Measurements from ENCODE around the gene GTF2A1L.

The GTF2A1L gene

DNA sequence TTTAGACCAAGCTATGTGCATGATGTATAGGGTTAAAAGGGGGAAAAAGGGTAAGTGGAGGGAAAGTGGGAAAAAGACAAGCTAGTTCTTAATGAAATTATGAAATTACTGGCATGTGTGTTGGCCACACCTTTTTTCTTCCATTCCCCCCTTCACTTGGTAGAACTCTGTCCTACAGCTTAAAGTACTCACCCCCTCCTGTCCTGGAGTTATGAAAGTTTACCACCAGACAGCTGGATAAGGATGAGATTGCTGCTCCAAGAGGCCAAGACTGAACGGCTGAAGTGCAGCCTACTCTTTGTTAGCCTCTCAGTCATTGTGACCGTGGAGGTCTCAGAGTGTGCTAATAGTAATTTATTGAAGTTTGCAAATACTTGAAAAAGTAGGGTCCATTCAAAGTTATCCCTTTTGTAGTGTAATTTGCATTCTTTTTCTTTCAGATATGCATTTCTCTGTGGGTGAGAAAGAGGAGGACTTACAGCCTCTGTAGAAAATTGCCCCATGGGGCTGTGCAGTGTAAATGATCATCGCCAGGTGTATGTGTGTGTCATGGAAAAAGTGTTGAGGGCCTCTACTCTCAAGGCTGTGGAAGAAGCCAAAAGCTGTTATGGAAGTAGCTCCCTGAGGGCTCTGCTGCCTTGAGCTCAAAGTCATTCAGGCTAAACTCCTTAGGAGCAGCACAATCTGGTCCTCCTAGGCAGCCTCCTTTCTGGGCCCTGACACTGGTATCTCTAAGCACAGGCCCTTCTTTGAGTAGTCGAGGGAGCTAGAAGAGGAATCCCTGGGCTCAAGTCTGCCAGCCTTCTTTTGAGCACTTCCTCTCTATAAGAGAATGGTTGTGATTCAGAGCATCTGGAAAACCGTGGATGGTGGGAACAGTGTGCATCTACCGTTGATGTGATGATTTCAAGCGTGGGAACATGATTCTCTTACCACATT lies 91.7 kb downstream of the GTF2A1L start:
- DNase-seq, result no peak

DNA sequence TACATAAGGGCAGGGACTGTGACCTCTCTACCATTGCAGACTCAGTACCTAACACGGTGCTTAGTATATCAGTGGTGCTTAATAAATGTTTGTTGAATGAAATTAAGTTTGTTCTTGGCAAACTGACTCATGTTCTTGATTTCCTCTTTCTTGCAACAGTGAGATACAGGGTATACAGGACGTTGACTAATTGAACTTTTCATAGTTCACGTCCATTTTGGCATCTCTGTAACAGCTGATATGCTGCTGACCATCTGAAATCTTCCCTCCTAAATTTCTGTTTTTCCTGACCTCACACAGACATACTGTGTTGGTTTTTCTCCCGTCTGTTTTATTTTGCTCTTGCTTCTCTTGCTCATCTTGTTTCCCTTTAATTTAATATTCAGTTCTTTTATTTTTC lies 93.7 kb downstream of the GTF2A1L start:
- no peak for DNase-seq

DNA sequence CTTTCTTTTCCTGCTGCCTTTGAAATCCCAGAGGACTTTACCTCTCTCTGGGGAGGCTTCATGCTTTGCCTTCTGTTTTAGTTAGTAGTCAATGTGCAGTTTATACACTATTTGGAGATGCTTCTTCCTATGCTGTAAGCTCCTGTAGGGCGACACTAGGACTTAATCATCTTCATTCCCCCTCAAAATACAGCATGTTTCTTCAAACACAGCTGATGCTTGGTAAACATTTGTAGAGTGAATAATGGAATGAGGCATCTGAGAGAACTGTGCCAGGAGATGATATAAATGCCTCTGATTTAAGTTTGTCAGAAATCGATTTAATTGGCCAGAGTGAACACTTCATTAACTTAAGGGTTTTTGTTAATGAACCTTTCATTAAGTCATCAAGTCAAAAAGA lies 94.5 kb downstream of the GTF2A1L start:
- DNase-seq, result no peak

DNA sequence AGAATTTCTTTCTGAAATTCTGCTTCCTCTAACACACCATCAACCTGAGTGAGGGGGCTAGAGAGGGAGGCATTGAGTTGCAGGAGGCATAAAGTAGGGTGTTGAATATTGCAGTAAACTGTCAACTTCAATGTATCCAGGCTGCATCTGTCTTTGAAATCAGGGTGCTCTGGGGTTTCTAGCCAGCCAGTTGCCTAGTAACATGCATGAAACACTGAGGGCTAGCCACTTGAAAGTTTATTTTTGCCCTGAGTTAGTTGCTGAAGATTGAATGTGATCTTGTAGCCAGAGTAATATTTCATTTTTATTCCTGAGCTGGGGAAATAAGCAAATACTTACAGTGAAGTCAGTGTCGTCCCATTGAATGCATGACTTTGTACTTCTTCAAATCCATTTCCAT lies 96.0 kb downstream of the GTF2A1L start:
- DNase-seq, result no peak

DNA sequence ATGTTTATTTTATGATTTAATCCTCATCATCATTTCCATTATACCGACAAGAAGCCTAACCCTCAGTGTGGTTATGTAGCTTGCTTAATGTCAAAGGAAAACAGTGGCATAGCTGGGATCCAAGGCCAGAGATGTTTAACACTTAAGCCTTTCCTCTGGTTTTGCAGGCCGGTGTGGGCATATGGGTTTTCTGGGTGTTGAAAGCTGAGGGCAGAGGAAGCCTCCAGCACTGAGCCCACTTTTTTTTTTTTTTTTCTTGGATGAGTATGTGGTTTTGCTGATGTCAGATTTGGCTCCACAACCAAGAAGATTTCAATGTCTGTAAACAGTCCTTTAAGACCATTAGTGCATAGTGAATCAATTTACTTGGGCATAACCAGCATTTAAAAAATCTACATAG lies 96.6 kb downstream of the GTF2A1L start:
- DNase-seq, result no peak

DNA sequence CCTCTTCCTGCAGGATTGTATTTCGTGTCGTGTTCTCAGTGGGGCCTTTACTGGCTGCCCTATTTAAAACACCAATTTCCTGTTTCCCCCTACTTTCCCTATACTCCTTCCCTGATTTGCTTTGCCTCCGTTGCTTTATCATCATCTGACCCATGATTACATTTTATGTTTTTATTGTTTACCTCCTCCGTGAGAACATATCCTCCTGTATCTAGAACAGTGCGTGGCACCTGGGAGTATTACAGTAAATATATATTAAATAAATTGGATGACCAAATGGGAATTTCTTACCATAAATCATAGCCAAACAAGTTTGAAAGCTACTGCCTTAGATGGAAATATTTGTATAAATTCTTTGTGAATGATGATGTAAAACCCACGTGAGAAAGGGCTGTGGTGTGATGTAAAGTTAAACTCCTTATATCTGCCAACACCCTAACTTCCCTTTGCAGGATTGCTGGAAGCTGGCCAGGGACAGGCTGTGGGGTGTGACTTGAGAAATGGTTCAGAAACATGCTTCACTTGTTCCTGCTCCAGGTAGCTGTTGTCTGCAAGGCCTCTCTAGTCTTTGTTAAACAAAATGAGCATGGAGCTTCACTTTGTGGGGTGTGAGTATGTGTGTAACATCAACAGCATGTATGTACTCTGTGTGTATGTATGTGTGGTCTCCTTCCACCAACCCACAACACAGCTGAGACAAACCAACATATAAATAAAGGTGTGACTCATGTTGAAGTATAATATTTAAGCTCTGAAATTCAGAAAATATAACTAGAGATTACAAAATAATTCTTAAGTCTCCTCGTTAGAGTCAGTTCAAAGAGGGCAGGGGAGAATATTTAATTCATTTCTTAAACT lies 97.6 kb downstream of the GTF2A1L start:
- DNase-seq, result no peak

DNA sequence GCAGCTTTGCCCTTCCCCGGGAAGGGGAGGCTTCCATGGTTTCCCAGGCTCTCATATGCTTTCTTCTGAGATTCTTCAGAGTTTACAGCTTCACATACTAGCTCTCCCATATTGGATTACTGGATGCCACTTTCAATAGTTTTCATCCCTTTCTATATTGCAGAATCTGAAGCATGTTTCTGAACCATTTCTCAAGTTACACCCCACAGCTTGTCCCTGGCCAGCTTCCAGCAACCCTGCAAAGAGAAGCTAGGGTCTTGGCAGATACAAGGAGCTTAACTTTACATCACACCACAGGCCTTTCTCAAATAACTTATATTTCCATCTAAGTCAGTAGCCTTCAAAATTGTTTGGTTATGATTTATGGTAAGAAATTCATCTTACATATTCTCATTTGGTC lies 98.3 kb downstream of the GTF2A1L start:
- DNase-seq, result no peak

DNA sequence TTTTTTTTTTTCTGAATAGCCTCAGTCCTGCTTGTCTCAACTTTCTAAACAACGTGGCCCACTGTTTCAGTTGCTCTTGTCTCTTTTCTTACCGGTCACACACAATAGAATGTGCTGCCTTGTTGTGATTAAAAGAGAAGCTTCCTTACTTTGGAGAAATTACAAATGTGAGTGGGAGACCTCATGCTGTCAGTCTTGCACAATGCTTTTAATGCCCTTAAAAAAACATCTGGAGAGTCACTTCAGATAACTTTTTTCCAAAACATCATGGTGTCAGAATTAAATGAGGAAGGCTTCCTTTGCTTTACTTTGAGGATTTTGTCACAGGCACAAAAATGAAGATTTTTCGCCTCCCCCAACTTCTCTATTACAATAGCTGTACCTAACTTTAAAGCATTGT lies 100.2 kb downstream of the GTF2A1L start:
- DNase-seq, result no peak

DNA sequence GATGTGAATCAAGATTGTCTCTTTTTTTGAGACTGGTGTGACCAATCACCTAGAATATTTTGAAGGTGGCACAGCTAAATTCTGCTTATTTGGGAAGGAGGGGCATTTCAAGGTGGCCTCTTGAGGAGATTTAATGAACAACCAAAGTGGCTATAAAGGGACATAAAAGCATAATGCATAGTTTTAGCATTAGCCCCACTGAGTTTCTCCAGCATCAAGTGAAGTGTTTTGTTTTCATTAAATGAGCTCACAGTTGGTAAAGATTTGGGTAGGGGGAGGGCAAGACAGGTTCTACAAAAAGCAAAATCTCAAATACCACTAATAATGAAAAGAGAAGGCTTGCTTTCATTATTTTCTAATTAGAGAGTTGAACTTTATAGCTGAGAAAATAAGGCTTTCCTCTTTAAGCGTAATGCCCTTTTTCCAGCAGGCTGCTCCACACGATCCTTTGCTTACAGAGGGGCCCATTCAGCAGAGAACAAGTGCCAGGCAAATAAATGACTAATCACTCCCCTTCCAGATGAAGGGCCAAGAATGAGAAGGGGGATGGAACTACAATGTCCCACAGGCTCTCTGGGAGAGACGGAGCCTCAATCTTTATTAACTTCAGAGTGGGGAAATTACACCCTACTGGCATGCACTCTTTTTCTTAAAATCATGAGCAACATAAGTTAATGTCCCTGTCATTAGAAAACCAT lies 102.0 kb downstream of the GTF2A1L start:
- DNase-seq, result no peak

DNA sequence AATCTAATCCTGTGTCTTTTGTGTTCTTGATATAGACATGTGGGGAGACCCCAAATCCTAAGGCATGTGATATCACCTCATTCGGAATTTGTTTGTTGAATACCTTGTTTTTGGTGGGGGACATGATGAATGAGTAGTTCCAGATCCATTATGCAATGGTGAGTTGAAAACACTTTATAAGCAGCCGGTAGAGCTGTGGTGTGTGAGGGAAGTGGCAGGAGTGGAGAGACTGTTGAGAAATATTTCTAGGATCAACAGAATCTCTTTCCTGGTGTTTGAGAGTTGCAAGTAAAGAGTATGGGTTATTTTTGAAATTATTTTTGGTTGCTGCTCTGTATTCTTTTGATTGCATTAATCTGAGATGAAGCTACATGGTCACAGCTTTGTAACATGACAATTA lies 103.5 kb downstream of the GTF2A1L start:
- DNase-seq, result no peak

DNA sequence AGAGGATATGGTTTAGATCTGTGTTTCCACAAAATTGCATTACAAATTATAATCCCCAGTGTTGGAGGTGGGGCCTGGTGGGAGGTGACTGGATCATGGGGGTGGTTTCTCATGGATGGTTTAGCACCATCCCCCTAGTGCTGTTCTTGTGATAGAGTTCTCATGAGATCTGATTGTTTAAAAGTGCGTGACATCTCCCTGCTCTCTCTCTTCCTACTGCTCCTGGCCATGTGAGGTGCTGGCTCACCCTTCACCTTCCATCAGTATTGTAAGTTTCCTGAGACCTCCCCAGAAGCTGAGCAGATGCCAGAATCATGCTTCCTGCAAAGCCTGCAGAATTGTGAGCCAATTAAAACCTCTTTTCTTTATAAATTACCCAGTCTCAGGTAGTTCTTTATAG lies 104.7 kb downstream of the GTF2A1L start:
- DNase-seq, result no peak

DNA sequence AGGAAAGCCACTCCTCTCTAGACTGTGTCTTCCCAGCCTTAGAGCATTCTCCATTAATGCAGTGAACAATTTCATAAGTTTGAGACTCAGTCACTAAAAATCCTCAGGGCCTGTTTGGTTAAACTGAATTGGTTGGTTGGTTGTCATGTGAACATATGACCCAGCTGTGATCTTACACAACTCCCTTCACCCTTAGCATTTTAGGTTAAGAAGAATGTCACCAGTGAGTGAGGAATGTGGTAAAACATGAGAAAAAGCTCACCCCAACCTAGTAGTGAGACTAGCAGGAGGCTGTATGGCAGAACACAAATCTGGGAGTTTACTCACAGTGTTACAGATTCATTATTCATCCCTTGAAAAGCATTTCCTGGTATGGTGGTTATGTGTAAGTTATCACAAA lies 105.5 kb downstream of the GTF2A1L start:
- no peak for DNase-seq

DNA sequence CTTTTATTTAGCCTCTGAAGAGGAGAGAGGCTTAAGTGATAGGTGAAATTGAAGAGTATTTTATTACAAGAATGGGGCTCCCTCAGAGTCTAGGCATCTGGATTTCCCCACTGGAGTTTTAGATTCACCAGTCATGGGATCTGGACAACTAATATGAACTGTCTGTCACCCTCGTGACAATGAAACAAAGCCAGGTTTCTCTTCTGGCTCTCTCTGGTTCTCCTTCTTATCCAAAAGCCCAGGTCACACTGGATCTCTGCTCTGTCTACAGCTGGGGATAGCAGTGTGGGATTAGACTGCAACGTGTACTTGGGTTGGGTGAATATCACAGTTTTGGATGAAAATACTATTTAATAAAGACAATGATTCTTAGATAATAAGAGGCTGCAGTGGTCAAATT lies 106.6 kb downstream of the GTF2A1L start:
- DNase-seq, result no peak

DNA sequence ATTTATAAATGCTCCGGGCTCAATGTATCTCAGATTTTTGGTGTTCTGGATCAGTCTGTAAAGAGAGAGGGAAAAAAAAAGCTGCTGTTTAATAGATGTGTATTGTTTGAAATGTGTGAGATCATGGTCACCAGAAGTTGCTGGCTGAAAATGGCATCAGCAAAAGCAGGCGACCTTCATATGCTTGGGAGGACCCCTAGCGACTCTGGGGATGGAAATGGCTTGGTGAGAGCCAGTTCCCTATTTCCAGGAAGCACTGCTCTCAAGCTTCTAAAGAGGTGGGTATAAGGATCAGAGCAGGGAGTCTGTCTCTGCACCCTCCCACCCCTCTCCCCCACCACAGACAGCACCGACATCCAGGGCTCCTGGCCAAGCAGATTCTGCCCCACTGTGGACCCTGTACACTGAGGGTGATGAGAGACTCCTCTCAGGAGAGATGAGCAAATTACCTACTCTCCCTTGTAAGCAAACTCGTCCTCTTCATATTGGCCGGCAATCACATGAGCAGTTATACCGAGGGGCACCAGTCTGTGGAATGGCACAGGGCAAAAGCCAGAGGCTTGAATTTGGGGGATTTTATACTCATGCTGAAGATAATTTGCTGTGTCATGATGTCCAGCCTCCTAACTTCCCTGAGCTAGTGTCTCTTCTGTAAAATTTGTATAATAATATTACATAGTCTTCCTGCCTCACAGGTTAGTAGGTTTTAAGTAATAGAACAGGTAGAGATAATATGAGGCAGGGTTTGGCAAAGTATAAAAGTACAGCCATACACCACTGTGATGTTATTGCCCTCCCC lies 108.2 kb downstream of the GTF2A1L start:
- no peak for DNase-seq

DNA sequence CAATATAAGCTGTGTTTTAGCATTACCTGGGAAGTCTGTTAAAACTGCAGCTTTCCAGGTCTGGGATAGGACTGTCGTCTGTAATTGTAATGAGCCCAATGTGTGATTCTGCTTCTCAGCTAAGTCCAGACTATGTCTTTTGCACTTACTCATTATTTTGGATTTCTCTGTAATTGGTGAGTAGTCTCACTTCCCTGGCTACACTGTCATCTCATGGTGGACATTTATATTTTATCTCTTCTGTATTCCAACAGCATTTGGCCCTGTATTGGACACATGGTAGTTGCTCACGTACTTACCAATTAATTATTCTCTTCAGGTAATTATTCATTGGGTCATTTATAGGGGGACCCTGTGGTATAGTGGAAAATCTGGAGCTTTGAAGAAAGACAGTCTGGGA lies 109.9 kb downstream of the GTF2A1L start:
- no peak for DNase-seq

DNA sequence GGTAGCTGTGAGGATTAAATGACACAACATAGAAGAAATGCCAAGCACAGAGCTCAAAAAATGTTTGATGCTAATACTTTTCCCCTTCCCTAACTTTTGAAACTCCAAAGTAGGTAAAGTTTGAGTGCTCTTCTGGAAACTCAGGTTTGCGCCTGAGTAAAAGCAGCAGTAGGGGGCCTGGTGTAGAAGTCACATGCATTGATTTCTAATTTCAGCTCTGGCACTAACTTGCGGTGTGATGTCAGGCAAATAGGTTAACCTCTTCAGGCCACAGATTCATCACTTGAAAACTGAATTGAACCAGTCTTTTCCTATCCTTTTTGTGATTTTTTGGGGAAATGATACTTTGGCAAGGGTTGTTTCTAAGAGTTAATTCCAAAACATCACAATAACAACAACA lies 110.6 kb downstream of the GTF2A1L start:
- no peak for DNase-seq

DNA sequence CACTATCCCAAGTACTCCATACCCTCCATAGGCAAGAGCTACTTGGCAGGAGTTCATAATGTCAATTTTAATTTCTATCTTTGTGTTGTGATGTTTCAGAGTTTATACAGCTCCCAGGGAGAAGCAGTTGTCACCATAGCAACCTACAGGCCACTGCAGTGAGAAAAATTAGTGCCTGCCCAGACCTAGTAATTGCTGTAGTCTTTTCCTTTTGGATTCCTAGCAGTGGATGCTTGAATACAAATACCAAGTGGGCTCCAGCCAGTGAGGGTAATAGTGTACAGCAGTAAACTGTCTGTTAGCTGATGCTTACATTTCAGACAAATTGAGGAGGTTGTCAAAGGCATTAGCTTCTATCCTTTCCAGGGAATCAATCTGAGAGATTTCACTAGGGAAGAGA lies 111.2 kb downstream of the GTF2A1L start:
- DNase-seq, result no peak
